Left forelimb (tissue), 1 donor: ENCODE data around the gene NFAM1.

Experiments
- DNase-seq: peaks from one replicate; pipeline ENCODE4 v3.0.0-alpha.2; 2018; ENCODE audit warnings: low spot score

Gene NFAM1

GRCh38 chr22:42383287-42383686 is 48.9 kb downstream of the NFAM1 start:
- DNase-seq: no peak

GRCh38 chr22:42380769-42381551 is 51.2 kb downstream of the NFAM1 start:
- DNase-seq: no peak

- no peak for DNase-seq
Observed at GRCh38 chr22:42379966-42380537, 52.2 kb downstream of the NFAM1 start.

GRCh38 chr22:42376711-42377554 is 55.3 kb downstream of the NFAM1 start:
- DNase-seq: peak; percentile 82

- no peak for DNase-seq
Observed at GRCh38 chr22:42375982-42376381, 56.2 kb downstream of the NFAM1 start.

GRCh38 chr22:42372976-42373375 is 59.2 kb downstream of the NFAM1 start:
- no peak for DNase-seq

- DNase-seq: no peak
Observed at GRCh38 chr22:42371501-42371900, 60.7 kb downstream of the NFAM1 start.

- no peak for DNase-seq
Observed at GRCh38 chr22:42371099-42371498, 61.1 kb downstream of the NFAM1 start.

- DNase-seq: peak; percentile 91
Observed at GRCh38 chr22:42369250-42370041, 62.8 kb downstream of the NFAM1 start.

GRCh38 chr22:42368379-42369249 is 63.6 kb downstream of the NFAM1 start:
- no peak for DNase-seq

GRCh38 chr22:42367980-42368378 is 64.2 kb downstream of the NFAM1 start:
- DNase-seq: no peak

- no peak for DNase-seq
Observed at GRCh38 chr22:42366806-42367581, 65.2 kb downstream of the NFAM1 start.

- no peak for DNase-seq
Observed at GRCh38 chr22:42365942-42366695, 66.1 kb downstream of the NFAM1 start.

GRCh38 chr22:42365111-42365865 is 66.9 kb downstream of the NFAM1 start:
- no peak for DNase-seq

GRCh38 chr22:42364604-42365110 is 67.5 kb downstream of the NFAM1 start:
- no peak for DNase-seq

GRCh38 chr22:42363892-42364291 is 68.3 kb downstream of the NFAM1 start:
- no peak for DNase-seq

GRCh38 chr22:42361523-42361922 is 70.7 kb downstream of the NFAM1 start:
- DNase-seq: no peak

- no peak for DNase-seq
Observed at GRCh38 chr22:42360348-42360747, 71.9 kb downstream of the NFAM1 start.
